KMS-11 (cell line): Measurements from ENCODE around the gene TAF6.

Experiments used
- H2AFZ ChIP-seq: fragments of 200-600 bp; sonication (generic); 2 replicates; pipeline ENCODE4 v1.6.1; 2016; ENCODE audit warnings: antibody characterized with exemption, mixed run types, low read depth
- H3K27ac ChIP-seq: fragments of 200-600 bp; sonication (generic); 2 replicates; pipeline ENCODE4 v1.6.1; 2016; ENCODE audit warnings: mild to moderate bottlenecking, mixed run types
- H3K27me3 ChIP-seq: fragments of 200-600 bp; sonication (generic); 2 replicates; pipeline ENCODE4 v1.6.1; 2017; ENCODE audit warnings: mild to moderate bottlenecking, low read depth, mixed run types, moderate library complexity; ENCODE audit not compliant: insufficient read depth
- H3K36me3 ChIP-seq: fragments of 200-600 bp; sonication (generic); 2 replicates; pipeline ENCODE4 v1.6.1; 2017; ENCODE audit warnings: mild to moderate bottlenecking, mixed run types; ENCODE audit not compliant: insufficient read depth
- H3K4me1 ChIP-seq: fragments of 200-600 bp; sonication (generic); 2 replicates; pipeline ENCODE4 v1.6.1; 2016; ENCODE audit warnings: mild to moderate bottlenecking, low read depth, mixed run types; ENCODE audit not compliant: poor library complexity, severe bottlenecking
- H3K4me2 ChIP-seq: fragments of 200-600 bp; sonication (generic); 2 replicates; pipeline ENCODE4 v1.7.0; 2016; ENCODE audit warnings: mild to moderate bottlenecking, mixed run types
- H3K4me3 ChIP-seq: fragments of 200-600 bp; sonication (generic); IDR thresholded peaks from 2 replicates; pipeline ENCODE4 v1.6.1; 2017; ENCODE audit warnings: low read depth, low read length, mixed read lengths; ENCODE audit not compliant: insufficient read depth
- H3K79me2 ChIP-seq: fragments of 200-600 bp; sonication (generic); 2 replicates; pipeline ENCODE4 v1.6.1; 2016; ENCODE audit warnings: low read depth, mixed run types; ENCODE audit not compliant: insufficient read depth
- H3K9ac ChIP-seq: fragments of 200-600 bp; sonication (generic); 2 replicates; pipeline ENCODE4 v1.6.1; 2016; ENCODE audit warnings: mild to moderate bottlenecking, mixed run types
- H4K20me1 ChIP-seq: fragments of 200-600 bp; sonication (generic); 2 replicates; pipeline ENCODE4 v1.6.1; 2016; ENCODE audit warnings: mild to moderate bottlenecking, mixed run types; ENCODE audit not compliant: insufficient read depth
- CTCF ChIP-seq: fragments of 200-600 bp; sonication (generic); conservative IDR thresholded peaks from 2 replicates; pipeline ENCODE4 v1.6.1; 2017; ENCODE audit warnings: low read depth, mild to moderate bottlenecking, antibody characterized with exemption, low read length, moderate library complexity, mixed read lengths

The TAF6 gene

GRCh38 chr7:100111156-100111555 lies 8.0 kb downstream of the TAF6 start:
- H3K36me3 ChIP-seq, result peaks cover 3% of the 10 kb centered on the region; the same call in 1 of the 2 replicates
- no peak overlapping the region for H3K9ac ChIP-seq
- no peaks in the 10 kb centered on the region for H3K79me2 ChIP-seq
- no peak for TF ChIP-seq CTCF
- H3K4me3 ChIP-seq, result no peak overlapping the region
- no peak overlapping the region for H2AFZ ChIP-seq
- no peak overlapping the region for H3K4me2 ChIP-seq
- no peaks in the 10 kb centered on the region for H3K4me1 ChIP-seq
- no peaks in the 10 kb centered on the region for H4K20me1 ChIP-seq
- H3K27me3 ChIP-seq, result no peaks in the 10 kb centered on the region
- no peak overlapping the region for H3K27ac ChIP-seq

GRCh38 chr7:100109521-100110163 lies 9.5 kb downstream of the TAF6 start:
- H3K9ac ChIP-seq, result no peak overlapping the region
- no peaks in the 10 kb centered on the region for H3K4me1 ChIP-seq
- H3K36me3 ChIP-seq, result peaks cover 3% of the 10 kb centered on the region; the same call in 1 of the 2 replicates
- no peak overlapping the region for H3K4me2 ChIP-seq
- no peak overlapping the region for H2AFZ ChIP-seq
- no peak overlapping the region for H3K4me3 ChIP-seq
- no peaks in the 10 kb centered on the region for H3K27me3 ChIP-seq
- H4K20me1 ChIP-seq, result no peaks in the 10 kb centered on the region
- no peaks in the 10 kb centered on the region for H3K79me2 ChIP-seq
- no peak overlapping the region for H3K27ac ChIP-seq
- TF ChIP-seq CTCF, result no peak

- no peak overlapping the region for H3K9ac ChIP-seq
- H3K27ac ChIP-seq, result no peak overlapping the region
- H3K4me2 ChIP-seq, result no peak overlapping the region
- no peak overlapping the region for H2AFZ ChIP-seq
- H3K79me2 ChIP-seq, result no peaks in the 10 kb centered on the region
- no peak for TF ChIP-seq CTCF
- no peaks in the 10 kb centered on the region for H4K20me1 ChIP-seq
- H3K4me3 ChIP-seq, result no peak overlapping the region
- no peaks in the 10 kb centered on the region for H3K27me3 ChIP-seq
- no peaks in the 10 kb centered on the region for H3K4me1 ChIP-seq
- no peaks in the 10 kb centered on the region; the same call in 1 of the 2 replicates for H3K36me3 ChIP-seq
Measured at GRCh38 chr7:100107890-100108289, 11.3 kb downstream of the TAF6 start.

DNA sequence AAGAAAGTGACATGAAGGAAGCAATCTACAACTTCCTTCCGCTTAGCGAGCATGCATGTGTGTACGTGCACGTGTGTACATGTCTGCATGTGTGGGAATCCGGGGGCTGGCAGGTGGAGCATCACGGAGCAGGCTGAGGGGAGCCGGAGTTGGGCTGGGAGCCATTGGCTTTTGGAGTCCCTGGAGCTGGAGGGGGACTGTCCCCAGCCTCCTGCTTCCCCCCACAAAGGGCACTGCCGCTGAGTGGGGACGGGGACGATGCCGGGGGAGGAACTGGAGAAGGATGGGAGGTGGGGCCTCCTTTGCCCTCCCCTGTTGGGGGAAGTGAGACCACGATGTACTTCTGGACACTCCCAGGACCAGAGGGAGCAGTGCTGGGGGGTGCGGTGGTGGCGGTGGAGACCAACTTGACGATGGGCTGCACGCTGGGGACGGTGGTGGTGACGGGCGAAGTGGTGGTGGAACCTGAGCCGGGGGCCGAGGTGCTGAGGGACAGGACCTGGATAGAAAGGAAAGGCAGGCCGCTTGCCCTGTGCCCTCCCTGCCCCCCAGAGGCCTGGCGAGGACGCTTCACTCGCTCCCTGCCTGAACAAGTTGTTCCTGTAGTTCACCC lies 11.9 kb downstream of the TAF6 start:
- Histone ChIP-seq H3K79me2 (0 out of 2 replicates have a peak, but pooled peaks cover 3% of the 10 kb centered on the region), H4K20me1 (no peaks in the 10 kb centered on the region), H3K4me3 (no peak overlapping the region), H3K27ac (no peak overlapping the region), H3K36me3 (no peaks in the 10 kb centered on the region; the same call in 1 of the 2 replicates), H3K4me1 (peaks cover 5% of the 10 kb centered on the region), H2AFZ (no peak overlapping the region), H3K4me2 (no peak overlapping the region), H3K27me3 (no peaks in the 10 kb centered on the region), H3K9ac (no peak overlapping the region)
- no peak for TF ChIP-seq CTCF
